K562 (cell line): ENCODE results near the gene SLC22A3. TPM values are rescaled to one million over a fixed set of nuclear protein-coding genes. Genes with fewer than 3 reads are reported as not detected.

ENCODE experiments used
- ATAC-seq: fragments of 200-7000 bp; cut with Tn5 transposase; 3 replicates; pipeline ENCODE4 v1.9.1; 2020; ENCODE audit warnings: moderate library complexity
- BruUV-seq: library from RNA; stranded (reverse); fragments of 400-500 nt; replicated peaks from 2 replicates; lab custom pipeline; 2021; lab: Mats Ljungman, UMichigan
- CTCF ChIA-PET: fragments of 300-600 bp; formaldehyde crosslinking; extraction: SDS; loops from one replicate; lab custom pipeline; 2021; ENCODE audit warnings: low intra/inter-chr PET ratio; lab: Yijun Ruan, JAX
- POLR2A ChIA-PET: fragments of 300-600, 350-650 bp; sonication (Branson Sonifier 250); formaldehyde crosslinking; extraction: SDS; loops from one replicate; lab custom pipeline; 2021; ENCODE audit warnings: antibody characterized with exemption, inconsistent platforms; lab: Yijun Ruan, JAX
- DNase-seq, 4 experiments: peaks; one replicate each; pipeline versions ENCODE4 v3.0.0 to v3.0.0-alpha.2; 2011 to 2018; ENCODE audit warnings: low spot score in 3 of 4, mixed read lengths in 3 of 4; ENCODE audit errors: extremely low read depth in 1 of 4
- FAIRE-seq: peaks from 2 replicates; lab custom pipeline; 2011; peaks lifted over from hg19 to GRCh38; lab: Jason Lieb, UNC
- H2AFZ ChIP-seq: 2 replicates; pipeline ENCODE4 v1.6.0; 2011; ENCODE audit warnings: low read depth, low read length, control low read depth, inconsistent platforms
- H3K27ac ChIP-seq: fragments of 200-600 bp; 3 replicates; pipeline ENCODE4 v1.8.0; 2011; ENCODE audit warnings: low read depth, mild to moderate bottlenecking, control low read depth, inconsistent platforms, low read length, moderate library complexity, mixed read lengths; ENCODE audit errors: extremely low read depth
- H3K27me3 ChIP-seq, 2 experiments: fragments of 300-600 bp in 1 of 2; 2 replicates in 1 of 2; 3 replicates in 1 of 2; pipeline versions ENCODE4 v1.6.0 to v1.8.0; 2011; ENCODE audit warnings: inconsistent platforms in 2 of 2, low read length in 2 of 2, mild to moderate bottlenecking in 1 of 2, mixed read lengths in 1 of 2, moderate library complexity in 1 of 2; ENCODE audit not compliant: control insufficient read depth in 2 of 2, insufficient read depth in 2 of 2
- H3K36me3 ChIP-seq: fragments of 300-600 bp; 3 replicates; pipeline ENCODE4 v1.8.0; 2011; ENCODE audit warnings: mild to moderate bottlenecking, low read length, inconsistent platforms; ENCODE audit not compliant: control insufficient read depth, insufficient read depth
- H3K4me1 ChIP-seq, 2 experiments: fragments of 200-600 bp in 1 of 2; replicated peaks in 1 of 2; 2 replicates in 1 of 2; 3 replicates in 1 of 2; pipeline versions ENCODE4 v1.5.1 to v1.8.0; 2011; ENCODE audit warnings: inconsistent platforms in 2 of 2, low read length in 2 of 2, mild to moderate bottlenecking in 1 of 2, mixed read lengths in 1 of 2, moderate library complexity in 1 of 2; ENCODE audit not compliant: control insufficient read depth in 2 of 2, insufficient read depth in 2 of 2
- H3K4me2 ChIP-seq: 2 replicates; pipeline ENCODE4 v1.6.1; 2011; ENCODE audit warnings: low read length, control low read depth, inconsistent platforms, mixed read lengths; ENCODE audit not compliant: insufficient read depth
- H3K4me3 ChIP-seq: fragments of 200-600 bp; sonication (generic), shearing (Covaris generic); 2 replicates; pipeline ENCODE4 v1.5.1; 2016; ENCODE audit warnings: control low read depth, inconsistent platforms
- H3K79me2 ChIP-seq: fragments of 200-600 bp; 3 replicates; pipeline ENCODE4 v1.8.0; 2011; ENCODE audit warnings: low read length, inconsistent platforms; ENCODE audit not compliant: control insufficient read depth, insufficient read depth
- H3K9ac ChIP-seq, 2 experiments: 2 replicates each; pipeline versions ENCODE4 v1.6.0 to v1.6.1; 2011; ENCODE audit warnings: low read depth in 2 of 2, low read length in 2 of 2, control low read depth in 1 of 2, inconsistent platforms in 1 of 2, mild to moderate bottlenecking in 1 of 2, mixed read lengths in 1 of 2; ENCODE audit not compliant: insufficient read depth in 1 of 2
- H3K9me1 ChIP-seq: one replicate; pipeline ENCODE4 v1.6.0; 2011; ENCODE audit warnings: inconsistent platforms, mild to moderate bottlenecking, low read length, moderate library complexity; ENCODE audit not compliant: control insufficient read depth, insufficient read depth
- H3K9me3 ChIP-seq: replicated peaks from 2 replicates; pipeline ENCODE4 v1.5.1; 2011; ENCODE audit warnings: low read depth, low read length, inconsistent platforms; ENCODE audit not compliant: control insufficient read depth, insufficient read depth
- H4K20me1 ChIP-seq: replicated peaks from 2 replicates; pipeline ENCODE4 v1.6.1; 2011; ENCODE audit warnings: low read length, inconsistent platforms, mixed read lengths; ENCODE audit not compliant: control insufficient read depth, insufficient read depth
- AFF1 ChIP-seq, 2 experiments: fragments of 450-650 bp; IDR thresholded peaks; 2 replicates each; pipeline ENCODE4 v1.6.1; 2018; ENCODE audit warnings: mild to moderate bottlenecking in 2 of 2, low read depth in 1 of 2; ENCODE audit not compliant: partially characterized antibody in 2 of 2
- CTBP1 ChIP-seq: fragments of 450-650 bp; IDR thresholded peaks from 2 replicates; pipeline ENCODE4 v1.6.1; 2016; ENCODE audit warnings: borderline replicate concordance
- HDAC3 ChIP-seq: fragments of 450-650 bp; IDR thresholded peaks from 2 replicates; pipeline ENCODE4 v1.6.1; 2018; ENCODE audit warnings: borderline replicate concordance, mild to moderate bottlenecking, moderate library complexity; ENCODE audit not compliant: partially characterized antibody
- KAT8 ChIP-seq: fragments of 450-650 bp; IDR thresholded peaks from 2 replicates; pipeline ENCODE4 v1.6.1; 2016; ENCODE audit warnings: low read depth, mild to moderate bottlenecking
- KHSRP ChIP-seq: fragments of 450-650 bp; IDR thresholded peaks from 2 replicates; pipeline ENCODE4 v1.6.1; 2017
- MAFK ChIP-seq: IDR thresholded peaks from 2 replicates; pipeline ENCODE4 v1.6.1; 2011; ENCODE audit warnings: low read length, improper control_type of control experiment
- MAZ ChIP-seq, 2 experiments: fragments of 450-650 bp in 1 of 2; sonication (generic) in 1 of 2; formaldehyde crosslinking; IDR thresholded peaks in 1 of 2; conservative IDR thresholded peaks in 1 of 2; 2 replicates each; pipeline versions ENCODE4 v1.4.0 to v1.5.0; 2020; ENCODE audit warnings: mild to moderate bottlenecking in 1 of 2, missing genetic modification reagents in 1 of 2
- MTA3 ChIP-seq: fragments of 450-650 bp; formaldehyde crosslinking; IDR thresholded peaks from 2 replicates; pipeline ENCODE4 v1.6.1; 2017; ENCODE audit warnings: mild to moderate bottlenecking, borderline replicate concordance
- RFX1 ChIP-seq: fragments of 450-650 bp; IDR thresholded peaks from 2 replicates; pipeline ENCODE4 v1.6.1; 2016; ENCODE audit warnings: mild to moderate bottlenecking, moderate library complexity
- RUNX1 ChIP-seq: sonication (generic); IDR thresholded peaks from 2 replicates; pipeline ENCODE4 v1.6.1; 2016; ENCODE audit warnings: antibody characterized with exemption, low read depth
- SMAD4 ChIP-seq: fragments of 250-450 bp; sonication (Bioruptor Pico); conservative IDR thresholded peaks from 2 replicates; pipeline ENCODE4 v1.8.0; 2021; ENCODE audit warnings: inconsistent platforms, mild to moderate bottlenecking, moderate library complexity
- SP2 ChIP-seq: IDR thresholded peaks from 2 replicates; pipeline ENCODE4 v1.6.1; 2011; ENCODE audit warnings: mild to moderate bottlenecking, low read depth, low read length, moderate library complexity; ENCODE audit not compliant: poor library complexity, severe bottlenecking; ENCODE audit errors: extremely low read depth
- VEZF1 ChIP-seq: fragments of 200-800 bp; sonication (Bioruptor generic); IDR thresholded peaks from 2 replicates; pipeline ENCODE4 v1.6.1; 2017; ENCODE audit warnings: missing genetic modification characterization, missing compliant biosample characterization
- ZFP1 ChIP-seq: fragments of 450-650 bp; formaldehyde crosslinking; IDR thresholded peaks from 2 replicates; pipeline ENCODE4 v1.4.0; 2020; ENCODE audit warnings: mild to moderate bottlenecking, mixed read lengths
- ZNF140 ChIP-seq: fragments of 250-450 bp; sonication (Bioruptor Pico); IDR thresholded peaks from 2 replicates; pipeline ENCODE4 v1.8.0; 2021; ENCODE audit warnings: moderate library complexity, mild to moderate bottlenecking, inconsistent platforms
- ZNF311 ChIP-seq: fragments of 250-450 bp; sonication (Bioruptor Pico); IDR thresholded peaks from 2 replicates; pipeline ENCODE4 v1.4.0; 2020; ENCODE audit warnings: mild to moderate bottlenecking, moderate library complexity
- ZNF586 ChIP-seq: fragments of 450-650 bp; formaldehyde crosslinking; conservative IDR thresholded peaks from 2 replicates; pipeline ENCODE4 v1.4.0; 2020; ENCODE audit warnings: mild to moderate bottlenecking, moderate library complexity
- WGBS: fragments of 100-300 bp; shearing (Covaris generic); methylation state at CpG from one replicate; pipeline ENCODE4 v1.1.6; 2016; ENCODE audit warnings: low coverage, mixed read lengths; ENCODE audit not compliant: insufficient coverage; ENCODE audit errors: missing lambda C conversion rate; 5-methylcytosine and 5-hydroxymethylcytosine counted together
- in situ Hi-C: fragments of 300-500 bp; cut with MboI; formaldehyde crosslinking; loops from 4 replicates; pipeline ENCODE4 v1.15.0; 2018; ENCODE audit warnings: inconsistent platforms, mixed read lengths
- intact Hi-C: fragments of 100-400 bp; cut with micrococcal nuclease; formaldehyde crosslinking; loops from 2 replicates; pipeline ENCODE4 v1.14.2; 2022
- polyA plus RNA-seq, 8 experiments: library from polyadenylated mRNA; depleted of rRNA in 4 of 8; stranded (reverse) in 5 of 8; unstranded in 3 of 8; fragments of >200 nt; fragmentation: Nextera tagmentation in 2 of 8; fragmentation: Illumina TruSeq in 1 of 8; extraction: Ambion mirVana in 2 of 8; extraction: Trizol in 1 of 8; gene quantifications; 2 replicates each; pipeline versions ENCODE4 v1.2.1 to v1.2.3, GENCODE V29; 2011 to 2014; ENCODE audit warnings: inconsistent platforms in 1 of 8, missing spikeins in 1 of 8
- total RNA-seq, 7 experiments: library from RNA; depleted of rRNA in 6 of 7; stranded (reverse); fragments of >200 nt in 6 of 7; fragmentation: Illumina TruSeq in 2 of 7; extraction: Trizol in 2 of 7; gene quantifications; 2 replicates each; pipeline versions ENCODE4 v1.2.1 to v1.2.3, GENCODE V29; 2011 to 2021; ENCODE audit warnings: low replicate concordance in 1 of 7

SLC22A3 gene
- total and polyA plus RNA-seq, 9 of the 15 experiments (the other 6 are each of a cell fraction or from before 2014, with no cell fraction given): not detected

GRCh38 chr6:160455541-160456213 is 107.5 kb downstream of the SLC22A3 start:
- WGBS: 2% methylated on average over 10 of the region's 11 CpGs
- in situ Hi-C loops: loop anchor here (5.0 to 10.0 kb wide), 2 partner anchors 313 to 591 kb away; no protein-coding TSS in a partner anchor
- no peak for TF ChIP-seq AFF1 (IDR thresholded peaks at IDR 0.05; ENCODE audit: low read depth in 1 of 2, partially characterized antibody in 2 of 2)
- no peak for TF ChIP-seq RUNX1
- no peak for TF ChIP-seq ZNF140 (CRISPR knock-in tag)
- TF ChIP-seq ZNF586 (CRISPR knock-in tag): no peak
- 0 out of 2 replicates have a peak, but pooled peaks have one; percentile 3 for TF ChIP-seq MAFK
- TF ChIP-seq SP2: no peak
- no peak for TF ChIP-seq KAT8
- TF ChIP-seq CTBP1: peak; percentile 16; the same call in 1 of the 2 replicates
- TF ChIP-seq RFX1: no peak
- no peak for TF ChIP-seq SMAD4 (CRISPR knock-in tag)
- TF ChIP-seq KHSRP: no peak
- TF ChIP-seq MTA3: peak; percentile 39; the same call in 1 of the 2 replicates
- TF ChIP-seq HDAC3: no peak
- TF ChIP-seq ZFP1 (CRISPR knock-in tag): no peak
- TF ChIP-seq MAZ (CRISPR knock-in tag; conservative IDR thresholded peaks at IDR 0.05 in 1 of 2, IDR thresholded peaks at IDR 0.05 in 1 of 2): peak; percentile 62 to 76; a peak in 3 of 4 replicates
- no peak for TF ChIP-seq ZNF311 (CRISPR knock-in tag)
- TF ChIP-seq VEZF1 (CRISPR knock-in tag): peak; percentile 79

More at GRCh38 chr6:160455541-160456213, 107.5 kb downstream of the SLC22A3 start:
- Histone ChIP-seq H3K4me1 (no peaks in the 10 kb centered on the region), H3K4me2 (no peak overlapping the region), H3K9ac (no peak overlapping the region), H4K20me1 (no peaks in the 10 kb centered on the region; the same call in 1 of the 2 replicates), H3K9me1 (no peaks in the 10 kb centered on the region), H3K27ac (no peak overlapping the region), H3K27me3 (peaks cover 10 to 18% of the 10 kb centered on the region in 2 experiments), H3K4me3 (no peak overlapping the region), H3K79me2 (no peaks in the 10 kb centered on the region), H3K9me3 (no peaks in the 10 kb centered on the region), H2AFZ (no peak overlapping the region), H3K36me3 (no peaks in the 10 kb centered on the region)
- FAIRE-seq (peak; percentile 88), DNase-seq (peak; percentile 69 to 84 (median 81)), ATAC-seq (peak; percentile 94)
- no TSS peak for BruUV-seq
- ChIA-PET CTCF (interaction anchor here (0.7 to 2.4 kb wide), 7 partner anchors 317 to 1447 kb away, joined by 3 to 19 read pairs (median 3); no protein-coding TSS in a partner anchor), POLR2A (no interaction called here)
- intact Hi-C loops: loop anchor here (1.0 to 10.0 kb wide), 5 partner anchors 80 to 592 kb away; no protein-coding TSS in a partner anchor
